HEK293 (cell line): ENCODE measurements around the gene SPEM3.
A peak's percentile ranks its signal among the peaks of the same experiment; 100 is the strongest.

Source experiments
- BCL11B ChIP-seq: fragments of 450-650 bp; formaldehyde crosslinking; IDR thresholded peaks from 2 replicates; pipeline ENCODE4 v1.5.1; 2016; ENCODE audit warnings: low read depth, missing biosample characterization, missing genetic modification characterization
- CTCF ChIP-seq: fragments of 450-650 bp; formaldehyde crosslinking; IDR thresholded peaks from 2 replicates; pipeline ENCODE4 v1.5.1; 2016; ENCODE audit warnings: missing biosample characterization, missing genetic modification characterization
- FEZF1 ChIP-seq: fragments of 450-650 bp; formaldehyde crosslinking; IDR thresholded peaks from 2 replicates; pipeline ENCODE4 v1.5.1; 2016; ENCODE audit warnings: missing biosample characterization, missing genetic modification characterization
- HIC1 ChIP-seq: fragments of 450-650 bp; formaldehyde crosslinking; IDR thresholded peaks from 2 replicates; pipeline ENCODE4 v1.5.1; 2016; ENCODE audit warnings: missing biosample characterization, missing genetic modification characterization
- KLF17 ChIP-seq: fragments of 450-650 bp; formaldehyde crosslinking; IDR thresholded peaks from 2 replicates; pipeline ENCODE4 v1.5.1; 2016; ENCODE audit warnings: missing biosample characterization, missing genetic modification characterization
- PATZ1 ChIP-seq: fragments of 450-650 bp; formaldehyde crosslinking; IDR thresholded peaks from 2 replicates; pipeline ENCODE4 v1.5.1; 2016; ENCODE audit warnings: missing biosample characterization, missing genetic modification characterization
- PRDM2 ChIP-seq: fragments of 450-650 bp; formaldehyde crosslinking; IDR thresholded peaks from 2 replicates; pipeline ENCODE4 v1.5.1; 2016; ENCODE audit warnings: missing biosample characterization, missing genetic modification characterization, borderline replicate concordance
- SP3 ChIP-seq: fragments of 450-650 bp; formaldehyde crosslinking; IDR thresholded peaks from 2 replicates; pipeline ENCODE4 v1.5.1; 2016; ENCODE audit warnings: missing biosample characterization, missing genetic modification characterization
- SP7 ChIP-seq: fragments of 450-650 bp; formaldehyde crosslinking; IDR thresholded peaks from 2 replicates; pipeline ENCODE4 v1.5.1; 2016; ENCODE audit warnings: missing biosample characterization, missing genetic modification characterization
- ZBTB10 ChIP-seq: fragments of 450-650 bp; formaldehyde crosslinking; IDR thresholded peaks from 2 replicates; pipeline ENCODE4 v1.5.1; 2016; ENCODE audit warnings: missing biosample characterization, missing genetic modification characterization
- ZBTB17 ChIP-seq: fragments of 450-650 bp; formaldehyde crosslinking; IDR thresholded peaks from 2 replicates; pipeline ENCODE4 v1.5.1; 2016; ENCODE audit warnings: missing biosample characterization, missing genetic modification characterization
- ZBTB48 ChIP-seq: fragments of 450-650 bp; formaldehyde crosslinking; IDR thresholded peaks from 2 replicates; pipeline ENCODE4 v1.5.1; 2016; ENCODE audit warnings: missing biosample characterization, missing genetic modification characterization
- ZFP3 ChIP-seq: fragments of 450-650 bp; formaldehyde crosslinking; IDR thresholded peaks from 2 replicates; pipeline ENCODE4 v1.5.1; 2016; ENCODE audit warnings: low read depth, missing biosample characterization, missing genetic modification characterization
- ZFP41 ChIP-seq: fragments of 450-650 bp; formaldehyde crosslinking; IDR thresholded peaks from 2 replicates; pipeline ENCODE4 v1.5.1; 2016; ENCODE audit warnings: missing biosample characterization, missing genetic modification characterization, borderline replicate concordance
- ZNF184 ChIP-seq: fragments of 450-650 bp; IDR thresholded peaks from 2 replicates; pipeline ENCODE4 v1.5.1; 2018; ENCODE audit warnings: missing biosample characterization, mild to moderate bottlenecking, missing genetic modification characterization
- ZNF2 ChIP-seq: fragments of 450-650 bp; formaldehyde crosslinking; IDR thresholded peaks from 2 replicates; pipeline ENCODE4 v1.5.1; 2016; ENCODE audit warnings: missing biosample characterization, missing genetic modification characterization
- ZNF202 ChIP-seq: fragments of 450-650 bp; formaldehyde crosslinking; IDR thresholded peaks from 2 replicates; pipeline ENCODE4 v1.5.1; 2016; ENCODE audit warnings: missing biosample characterization, missing genetic modification characterization, borderline replicate concordance
- ZNF24 ChIP-seq: fragments of 450-650 bp; formaldehyde crosslinking; IDR thresholded peaks from 2 replicates; pipeline ENCODE4 v1.5.1; 2016; ENCODE audit warnings: missing biosample characterization, missing genetic modification characterization
- ZNF266 ChIP-seq: fragments of 450-650 bp; formaldehyde crosslinking; IDR thresholded peaks from 2 replicates; pipeline ENCODE4 v1.5.1; 2016; ENCODE audit warnings: missing biosample characterization, missing genetic modification characterization, low read depth
- ZNF335 ChIP-seq: fragments of 450-650 bp; formaldehyde crosslinking; conservative IDR thresholded peaks from 2 replicates; pipeline ENCODE4 v1.5.1; 2016; ENCODE audit warnings: missing biosample characterization, missing genetic modification characterization
- ZNF621 ChIP-seq: fragments of 450-650 bp; formaldehyde crosslinking; IDR thresholded peaks from 2 replicates; pipeline ENCODE4 v1.5.1; 2017; ENCODE audit warnings: missing biosample characterization, missing genetic modification characterization
- ZNF785 ChIP-seq: fragments of 450-650 bp; formaldehyde crosslinking; IDR thresholded peaks from 2 replicates; pipeline ENCODE4 v1.5.1; 2016; ENCODE audit warnings: missing biosample characterization, missing genetic modification characterization
- ZNF791 ChIP-seq: fragments of 450-650 bp; formaldehyde crosslinking; IDR thresholded peaks from 2 replicates; pipeline ENCODE4 v1.5.1; 2016; ENCODE audit warnings: missing biosample characterization, missing genetic modification characterization
- ZNF843 ChIP-seq: fragments of 450-650 bp; formaldehyde crosslinking; IDR thresholded peaks from 2 replicates; pipeline ENCODE4 v1.5.1; 2016; ENCODE audit warnings: missing biosample characterization, missing genetic modification characterization
- ZSCAN16 ChIP-seq: fragments of 450-650 bp; formaldehyde crosslinking; IDR thresholded peaks from 2 replicates; pipeline ENCODE4 v1.5.1; 2016; ENCODE audit warnings: missing biosample characterization, missing genetic modification characterization

Gene SPEM3

GRCh38 chr17:7480089-7480384 lies 51.4 kb downstream of the SPEM3 start (continued):
- TF ChIP-seq ZNF335 (tag by site-specific recombination) = peak; percentile 49; the same call in 1 of the 2 replicates
- no peak for TF ChIP-seq SP3 (tag by site-specific recombination)
- TF ChIP-seq FEZF1 (tag by site-specific recombination) = no peak
- TF ChIP-seq CTCF (tag by site-specific recombination) = no peak; the same call in 1 of the 2 replicates
- TF ChIP-seq ZNF24 (tag by site-specific recombination) = no peak
- TF ChIP-seq KLF17 (tag by site-specific recombination) = no peak
- no peak for TF ChIP-seq ZNF843 (tag by site-specific recombination)
- TF ChIP-seq ZNF791 (tag by site-specific recombination) = no peak
- no peak for TF ChIP-seq BCL11B
- no peak for TF ChIP-seq ZNF621 (tag by site-specific recombination)
- TF ChIP-seq PRDM2 = no peak
- no peak for TF ChIP-seq ZNF184
- 0 out of 2 replicates have a peak, but pooled peaks have one; percentile 5 for TF ChIP-seq ZNF2 (tag by site-specific recombination)
- peak; percentile 41; the same call in 1 of the 2 replicates for TF ChIP-seq PATZ1 (tag by site-specific recombination)
- TF ChIP-seq HIC1 (tag by site-specific recombination) = no peak
- no peak for TF ChIP-seq ZNF202
- peak; percentile 38; the same call in 1 of the 2 replicates for TF ChIP-seq ZBTB17 (tag by site-specific recombination)
- TF ChIP-seq ZSCAN16 (tag by site-specific recombination) = no peak
- no peak for TF ChIP-seq SP7 (tag by site-specific recombination)
- TF ChIP-seq ZNF785 (tag by site-specific recombination) = no peak
- TF ChIP-seq ZNF266 = no peak
- no peak for TF ChIP-seq ZBTB48 (tag by site-specific recombination)
- TF ChIP-seq ZBTB10 (tag by site-specific recombination) = no peak
- no peak for TF ChIP-seq ZFP3 (tag by site-specific recombination)
- TF ChIP-seq ZFP41 (tag by site-specific recombination) = no peak
